GM20000 (cell line): Measurements from ENCODE around the gene LAX1.
"Not testable (repeated sequence)": the region's sequence is repeated elsewhere in the genome, so short reads cannot be mapped to it uniquely, and the experiment has no call there.

Experiments used
- DNase-seq: peaks from one replicate; pipeline ENCODE4 v3.0.0; 2012; ENCODE audit warnings: low spot score
- TF ChIP-seq, protein P1 (sequence below): IDR thresholded peaks from 2 replicates; pipeline ENCODE4 v1.5.1; 2012; ENCODE audit warnings: mild to moderate bottlenecking, control low read depth; ENCODE audit errors: extremely low read depth, missing control alignments

The LAX1 gene

GRCh38 chr1:203760506-203760905 lies 4.5 kb upstream of the LAX1 start:
- no peak for DNase-seq
- TF ChIP-seq, protein P1, sequence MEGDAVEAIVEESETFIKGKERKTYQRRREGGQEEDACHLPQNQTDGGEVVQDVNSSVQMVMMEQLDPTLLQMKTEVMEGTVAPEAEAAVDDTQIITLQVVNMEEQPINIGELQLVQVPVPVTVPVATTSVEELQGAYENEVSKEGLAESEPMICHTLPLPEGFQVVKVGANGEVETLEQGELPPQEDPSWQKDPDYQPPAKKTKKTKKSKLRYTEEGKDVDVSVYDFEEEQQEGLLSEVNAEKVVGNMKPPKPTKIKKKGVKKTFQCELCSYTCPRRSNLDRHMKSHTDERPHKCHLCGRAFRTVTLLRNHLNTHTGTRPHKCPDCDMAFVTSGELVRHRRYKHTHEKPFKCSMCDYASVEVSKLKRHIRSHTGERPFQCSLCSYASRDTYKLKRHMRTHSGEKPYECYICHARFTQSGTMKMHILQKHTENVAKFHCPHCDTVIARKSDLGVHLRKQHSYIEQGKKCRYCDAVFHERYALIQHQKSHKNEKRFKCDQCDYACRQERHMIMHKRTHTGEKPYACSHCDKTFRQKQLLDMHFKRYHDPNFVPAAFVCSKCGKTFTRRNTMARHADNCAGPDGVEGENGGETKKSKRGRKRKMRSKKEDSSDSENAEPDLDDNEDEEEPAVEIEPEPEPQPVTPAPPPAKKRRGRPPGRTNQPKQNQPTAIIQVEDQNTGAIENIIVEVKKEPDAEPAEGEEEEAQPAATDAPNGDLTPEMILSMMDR = no peak

- not testable (repeated sequence) for DNase-seq
Measured at GRCh38 chr1:203761958-203762357, 3.0 kb upstream of the LAX1 start.

GRCh38 chr1:203763505-203763904 lies 1.5 kb upstream of the LAX1 start:
- no peak for DNase-seq
- TF ChIP-seq, protein P1 = no peak

GRCh38 chr1:203764105-203765028 lies 616 bp upstream of the LAX1 start:
- TF ChIP-seq, protein P1 = no peak
- no peak for DNase-seq

- DNase-seq = no peak
Measured at GRCh38 chr1:203768256-203768655, 3.3 kb downstream of the LAX1 start.

GRCh38 chr1:203769505-203770343 lies 4.7 kb downstream of the LAX1 start:
- DNase-seq = no peak
- TF ChIP-seq, protein P1 = no peak

More at GRCh38 chr1:203768256-203768655, 3.3 kb downstream of the LAX1 start:
- TF ChIP-seq, protein P1 = no peak

- no peak for DNase-seq
Measured at GRCh38 chr1:203771901-203772301, 6.9 kb downstream of the LAX1 start.

More at GRCh38 chr1:203771901-203772301, 6.9 kb downstream of the LAX1 start:
- TF ChIP-seq, protein P1 = no peak
